ENCODE results near the gene TOPAZ1.
A peak's percentile ranks its signal among the peaks of the same experiment; 100 is the strongest.

The TOPAZ1 gene

DNA sequence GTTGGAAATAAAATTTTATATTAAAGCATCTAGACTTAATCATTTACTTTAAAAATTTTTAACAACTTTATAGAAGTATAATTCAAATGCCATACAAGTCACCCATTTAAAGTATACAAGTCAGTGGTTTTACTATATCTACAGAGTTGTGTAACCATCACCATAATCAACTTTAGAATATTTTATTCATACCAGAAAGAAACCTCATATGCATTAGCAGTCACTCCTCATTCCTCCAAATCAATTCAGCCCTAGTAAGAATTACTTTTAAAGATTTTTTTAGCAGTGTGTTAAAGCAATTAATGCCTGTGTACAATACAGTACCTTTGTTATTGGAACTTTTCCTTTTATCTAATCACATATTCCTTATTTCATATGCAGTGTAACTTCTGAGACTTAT lies 82.9 kb downstream of the TOPAZ1 start:
- Histone ChIP-seq H3K27ac (ENCODE audit: low read depth in 2 of 2, low read length in 2 of 2) (no peak overlapping the region), H3K9me3 (ENCODE audit: control insufficient read depth in 2 of 2, low read length in 2 of 2) (no peaks in the 10 kb centered on the region), H3K36me3 (ENCODE audit: control insufficient read depth in 2 of 2, insufficient read depth in 2 of 2, low read length in 2 of 2) (no peaks in the 10 kb centered on the region), H3K9ac (ENCODE audit: low read depth in 1 of 2, low read length in 2 of 2) (no peak overlapping the region), H3K4me1 (ENCODE audit: control insufficient read depth in 2 of 2, insufficient read depth in 2 of 2, low read length in 2 of 2) (peaks cover 0 to 4% of the 10 kb centered on the region in 2 donors), H3K4me3 (ENCODE audit: low read length in 2 of 2) (no peak overlapping the region), H3K27me3 (ENCODE audit: control insufficient read depth in 2 of 2, insufficient read depth in 2 of 2, low read length in 2 of 2) (no peaks in the 10 kb centered on the region)

- Histone ChIP-seq H3K4me3 (ENCODE audit: low read length in 2 of 2) (no peak overlapping the region), H3K27me3 (ENCODE audit: control insufficient read depth in 2 of 2, insufficient read depth in 2 of 2, low read length in 2 of 2) (no peaks in the 10 kb centered on the region), H3K4me1 (ENCODE audit: control insufficient read depth in 2 of 2, insufficient read depth in 2 of 2, low read length in 2 of 2) (peaks cover 0 to 4% of the 10 kb centered on the region in 2 donors), H3K9me3 (ENCODE audit: control insufficient read depth in 2 of 2, low read length in 2 of 2) (no peaks in the 10 kb centered on the region), H3K9ac (ENCODE audit: low read depth in 1 of 2, low read length in 2 of 2) (no peak overlapping the region), H3K27ac (ENCODE audit: low read depth in 2 of 2, low read length in 2 of 2) (no peak overlapping the region), H3K36me3 (ENCODE audit: control insufficient read depth in 2 of 2, insufficient read depth in 2 of 2, low read length in 2 of 2) (no peaks in the 10 kb centered on the region)
Observed at GRCh38 chr3:44326019-44326418, 84.3 kb downstream of the TOPAZ1 start.

- no peak overlapping the region for H3K27ac ChIP-seq (ENCODE audit: low read depth in 2 of 2, low read length in 2 of 2)
- H3K4me1 ChIP-seq (ENCODE audit: control insufficient read depth in 2 of 2, insufficient read depth in 2 of 2, low read length in 2 of 2) = peaks cover 0 to 4% of the 10 kb centered on the region in 2 donors
- no peak overlapping the region for H3K9ac ChIP-seq (ENCODE audit: low read depth in 1 of 2, low read length in 2 of 2)
- no peaks in the 10 kb centered on the region for H3K9me3 ChIP-seq (ENCODE audit: control insufficient read depth in 2 of 2, low read length in 2 of 2)
- H3K27me3 ChIP-seq (ENCODE audit: control insufficient read depth in 2 of 2, insufficient read depth in 2 of 2, low read length in 2 of 2) = no peaks in the 10 kb centered on the region
- no peaks in the 10 kb centered on the region for H3K36me3 ChIP-seq (ENCODE audit: control insufficient read depth in 2 of 2, insufficient read depth in 2 of 2, low read length in 2 of 2)
- no peak overlapping the region for H3K4me3 ChIP-seq (ENCODE audit: low read length in 2 of 2)
Observed at GRCh38 chr3:44326515-44326914, 84.8 kb downstream of the TOPAZ1 start.

GRCh38 chr3:44329946-44330345 lies 88.3 kb downstream of the TOPAZ1 start:
- Histone ChIP-seq H3K36me3 (ENCODE audit: control insufficient read depth in 2 of 2, insufficient read depth in 2 of 2, low read length in 2 of 2) (no peaks in the 10 kb centered on the region), H3K4me3 (ENCODE audit: low read length in 2 of 2) (no peak overlapping the region), H3K27ac (ENCODE audit: low read depth in 2 of 2, low read length in 2 of 2) (no peak overlapping the region), H3K27me3 (ENCODE audit: control insufficient read depth in 2 of 2, insufficient read depth in 2 of 2, low read length in 2 of 2) (no peaks in the 10 kb centered on the region), H3K9ac (ENCODE audit: low read depth in 1 of 2, low read length in 2 of 2) (no peak overlapping the region), H3K9me3 (ENCODE audit: control insufficient read depth in 2 of 2, low read length in 2 of 2) (no peaks in the 10 kb centered on the region), H3K4me1 (ENCODE audit: control insufficient read depth in 2 of 2, insufficient read depth in 2 of 2, low read length in 2 of 2) (no peaks in the 10 kb centered on the region)

DNA sequence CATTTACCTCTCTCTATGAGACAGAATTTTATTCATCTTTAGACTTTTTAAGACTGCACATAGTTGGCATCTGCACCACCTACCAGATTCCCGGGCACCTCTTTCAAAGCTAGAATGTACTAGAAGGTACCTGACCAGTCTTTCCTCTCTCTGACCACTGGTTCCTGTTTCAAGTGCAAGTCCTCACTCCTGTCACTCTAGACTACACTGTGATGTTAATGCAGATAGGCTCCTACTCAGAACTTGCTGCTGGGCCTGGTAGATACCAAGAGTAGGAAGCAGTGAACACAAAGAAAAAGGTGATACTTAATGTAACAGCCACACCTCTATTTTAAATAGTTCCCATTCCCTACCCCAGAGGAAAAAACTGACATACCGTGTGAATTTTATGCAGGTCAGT lies 88.8 kb downstream of the TOPAZ1 start:
- no peaks in the 10 kb centered on the region for H3K4me1 ChIP-seq (ENCODE audit: control insufficient read depth in 2 of 2, insufficient read depth in 2 of 2, low read length in 2 of 2)
- no peak overlapping the region for H3K9ac ChIP-seq (ENCODE audit: low read depth in 1 of 2, low read length in 2 of 2)
- no peaks in the 10 kb centered on the region for H3K36me3 ChIP-seq (ENCODE audit: control insufficient read depth in 2 of 2, insufficient read depth in 2 of 2, low read length in 2 of 2)
- no peaks in the 10 kb centered on the region for H3K27me3 ChIP-seq (ENCODE audit: control insufficient read depth in 2 of 2, insufficient read depth in 2 of 2, low read length in 2 of 2)
- H3K27ac ChIP-seq (ENCODE audit: low read depth in 2 of 2, low read length in 2 of 2) = no peak overlapping the region
- H3K9me3 ChIP-seq (ENCODE audit: control insufficient read depth in 2 of 2, low read length in 2 of 2) = no peaks in the 10 kb centered on the region
- H3K4me3 ChIP-seq (ENCODE audit: low read length in 2 of 2) = no peak overlapping the region

GRCh38 chr3:44334326-44334725 lies 92.6 kb downstream of the TOPAZ1 start:
- H3K27me3 ChIP-seq (ENCODE audit: control insufficient read depth in 2 of 2, insufficient read depth in 2 of 2, low read length in 2 of 2) = no peaks in the 10 kb centered on the region
- H3K4me1 ChIP-seq (ENCODE audit: control insufficient read depth in 2 of 2, insufficient read depth in 2 of 2, low read length in 2 of 2) = peaks cover 6% of the 10 kb centered on the region in 2 donors
- no peaks in the 10 kb centered on the region for H3K36me3 ChIP-seq (ENCODE audit: control insufficient read depth in 2 of 2, insufficient read depth in 2 of 2, low read length in 2 of 2)
- H3K9me3 ChIP-seq (ENCODE audit: control insufficient read depth in 2 of 2, low read length in 2 of 2) = no peaks in the 10 kb centered on the region
- H3K9ac ChIP-seq (ENCODE audit: low read depth in 1 of 2, low read length in 2 of 2) = no peak overlapping the region
- no peak overlapping the region for H3K4me3 ChIP-seq (ENCODE audit: low read length in 2 of 2)
- no peak overlapping the region for H3K27ac ChIP-seq (ENCODE audit: low read depth in 2 of 2, low read length in 2 of 2)

DNA sequence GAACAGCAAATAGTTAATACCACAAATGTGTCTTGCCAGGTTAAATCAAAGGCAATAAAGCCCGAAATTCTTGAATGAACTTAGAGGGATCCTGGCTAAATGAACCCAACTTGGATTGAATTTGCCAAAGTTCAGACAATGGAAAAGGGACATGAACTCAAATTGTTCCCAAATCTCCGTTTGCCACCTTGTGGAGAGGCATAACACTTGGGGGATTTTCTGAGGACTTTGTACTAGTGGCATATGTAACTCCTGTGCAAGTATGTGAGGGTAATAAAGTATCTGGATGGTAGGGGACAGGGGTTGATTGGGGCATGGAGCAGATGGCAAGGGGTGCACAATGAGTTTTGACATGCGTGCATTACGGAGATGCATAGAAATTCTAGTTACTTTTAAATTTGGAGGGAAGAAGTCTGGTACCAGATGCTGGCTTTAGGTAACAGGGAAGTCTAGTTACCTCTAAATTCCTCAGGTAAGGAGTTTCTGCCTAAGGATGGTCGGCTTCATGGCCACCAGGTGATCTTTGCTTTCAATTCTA lies 95.6 kb downstream of the TOPAZ1 start:
- peaks cover 14% of the 10 kb centered on the region in 2 donors for H3K4me1 ChIP-seq (ENCODE audit: control insufficient read depth in 2 of 2, insufficient read depth in 2 of 2, low read length in 2 of 2)
- H3K27me3 ChIP-seq (ENCODE audit: control insufficient read depth in 2 of 2, insufficient read depth in 2 of 2, low read length in 2 of 2) = no peaks in the 10 kb centered on the region
- no peaks in the 10 kb centered on the region for H3K36me3 ChIP-seq (ENCODE audit: control insufficient read depth in 2 of 2, insufficient read depth in 2 of 2, low read length in 2 of 2)
- no peaks in the 10 kb centered on the region for H3K9me3 ChIP-seq (ENCODE audit: control insufficient read depth in 2 of 2, low read length in 2 of 2)
- H3K27ac ChIP-seq (ENCODE audit: low read depth in 2 of 2, low read length in 2 of 2) = peak overlapping the region; percentile 97 to 98
- peak overlapping the region; percentile 89 to 98 for H3K4me3 ChIP-seq (ENCODE audit: low read length in 2 of 2)
- peak overlapping the region; percentile 86 to 96 for H3K9ac ChIP-seq (ENCODE audit: low read depth in 1 of 2, low read length in 2 of 2)

- H3K36me3 ChIP-seq (ENCODE audit: control insufficient read depth in 2 of 2, insufficient read depth in 2 of 2, low read length in 2 of 2) = no peaks in the 10 kb centered on the region
- no peaks in the 10 kb centered on the region for H3K27me3 ChIP-seq (ENCODE audit: control insufficient read depth in 2 of 2, insufficient read depth in 2 of 2, low read length in 2 of 2)
- peak within 1 kb of the TSS; percentile 97 to 98 for H3K27ac ChIP-seq (ENCODE audit: low read depth in 2 of 2, low read length in 2 of 2)
- H3K4me1 ChIP-seq (ENCODE audit: control insufficient read depth in 2 of 2, insufficient read depth in 2 of 2, low read length in 2 of 2) = peaks cover 14% of the 10 kb centered on the region in 2 donors
- H3K9ac ChIP-seq (ENCODE audit: low read depth in 1 of 2, low read length in 2 of 2) = peak within 1 kb of the TSS; percentile 86 to 96
- H3K4me3 ChIP-seq (ENCODE audit: low read length in 2 of 2) = peak within 1 kb of the TSS; percentile 89 to 98
- no peaks in the 10 kb centered on the region for H3K9me3 ChIP-seq (ENCODE audit: control insufficient read depth in 2 of 2, low read length in 2 of 2)
Observed at GRCh38 chr3:44338010-44338827, 96.5 kb downstream of the TOPAZ1 start, which contains the start of gene TCAIM. TCAIM (plus strand) TSS chr3:44338766; CDS start chr3:44354783, 16,017 bp downstream.

- H3K4me1 ChIP-seq (ENCODE audit: control insufficient read depth in 2 of 2, insufficient read depth in 2 of 2, low read length in 2 of 2) = peaks cover 14% of the 10 kb centered on the region in 2 donors
- peak overlapping the region; percentile 86 to 96 for H3K9ac ChIP-seq (ENCODE audit: low read depth in 1 of 2, low read length in 2 of 2)
- peak overlapping the region; percentile 97 to 98 for H3K27ac ChIP-seq (ENCODE audit: low read depth in 2 of 2, low read length in 2 of 2)
- H3K9me3 ChIP-seq (ENCODE audit: control insufficient read depth in 2 of 2, low read length in 2 of 2) = no peaks in the 10 kb centered on the region
- H3K36me3 ChIP-seq (ENCODE audit: control insufficient read depth in 2 of 2, insufficient read depth in 2 of 2, low read length in 2 of 2) = no peaks in the 10 kb centered on the region
- no peaks in the 10 kb centered on the region for H3K27me3 ChIP-seq (ENCODE audit: control insufficient read depth in 2 of 2, insufficient read depth in 2 of 2, low read length in 2 of 2)
- H3K4me3 ChIP-seq (ENCODE audit: low read length in 2 of 2) = peak overlapping the region; percentile 89 to 98
Observed at GRCh38 chr3:44338828-44339127, 97.1 kb downstream of the TOPAZ1 start.

GRCh38 chr3:44339181-44340057 lies 97.7 kb downstream of the TOPAZ1 start:
- peaks cover 14% of the 10 kb centered on the region in 2 donors for H3K4me1 ChIP-seq (ENCODE audit: control insufficient read depth in 2 of 2, insufficient read depth in 2 of 2, low read length in 2 of 2)
- H3K9ac ChIP-seq (ENCODE audit: low read depth in 1 of 2, low read length in 2 of 2) = peak overlapping the region; percentile 86 to 96
- H3K27ac ChIP-seq (ENCODE audit: low read depth in 2 of 2, low read length in 2 of 2) = peak overlapping the region; percentile 97 to 98
- H3K4me3 ChIP-seq (ENCODE audit: low read length in 2 of 2) = peak overlapping the region; percentile 89 to 98
- H3K27me3 ChIP-seq (ENCODE audit: control insufficient read depth in 2 of 2, insufficient read depth in 2 of 2, low read length in 2 of 2) = no peaks in the 10 kb centered on the region
- H3K9me3 ChIP-seq (ENCODE audit: control insufficient read depth in 2 of 2, low read length in 2 of 2) = no peaks in the 10 kb centered on the region
- H3K36me3 ChIP-seq (ENCODE audit: control insufficient read depth in 2 of 2, insufficient read depth in 2 of 2, low read length in 2 of 2) = no peaks in the 10 kb centered on the region

Measured in mucosa of rectum (tissue), 2 donors.